NCI-H2171 (cell line): ENCODE measurements around the gene MED12.

Source experiments
- DNase-seq: peaks from one replicate; lab custom pipeline; 2025; lab: John Stamatoyannopoulos, UW

Gene MED12

DNA sequence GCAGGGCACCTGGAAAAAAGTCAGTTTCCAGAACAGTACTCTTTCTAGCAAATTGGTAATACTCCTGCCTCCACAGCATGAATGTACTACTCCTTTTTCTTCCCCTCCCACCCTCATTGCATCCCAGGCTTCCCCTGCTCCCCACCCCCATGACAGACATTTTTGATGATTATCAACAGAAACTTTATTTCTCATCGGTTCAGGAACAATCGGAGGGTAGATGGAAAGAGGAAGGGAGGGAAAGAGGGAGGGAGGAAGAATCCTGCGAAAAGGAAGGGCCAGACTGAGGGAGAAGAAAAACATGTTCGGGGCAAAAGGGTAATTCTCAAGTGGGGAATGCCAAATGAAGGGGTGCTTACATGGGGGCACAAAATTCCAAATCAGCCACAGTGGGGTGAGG is 11.2 kb upstream of the MED12 start:
- DNase-seq = no peak

DNA sequence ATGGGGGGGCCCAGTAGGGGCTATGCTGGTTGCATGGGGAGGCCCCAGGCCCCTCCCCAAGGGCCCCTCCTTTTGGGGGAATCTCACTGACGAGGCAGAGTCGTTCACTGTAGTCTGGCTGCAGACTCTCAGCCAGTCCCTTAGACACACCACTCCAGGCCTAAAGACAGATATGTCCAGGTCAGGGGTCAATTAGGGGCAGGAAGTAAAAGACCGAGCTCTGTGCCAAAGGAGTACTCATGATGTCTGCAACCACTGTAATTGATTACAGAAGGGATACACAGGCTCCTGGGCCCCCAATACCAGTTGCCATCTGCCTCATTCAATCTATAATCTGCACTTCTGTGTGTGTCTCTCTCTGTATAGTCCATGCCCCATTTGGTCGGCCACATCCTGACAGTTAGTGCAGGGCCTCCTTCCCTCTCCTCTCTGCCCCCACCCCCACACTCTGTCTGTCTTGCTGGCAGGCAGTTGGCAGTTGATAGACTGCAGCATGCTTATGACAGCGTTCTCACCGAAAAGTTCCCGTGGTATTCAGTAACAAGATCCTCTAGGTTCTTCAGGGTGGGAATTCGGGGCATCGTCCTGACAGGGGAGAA is 10.5 kb upstream of the MED12 start:
- DNase-seq = no peak

DNA sequence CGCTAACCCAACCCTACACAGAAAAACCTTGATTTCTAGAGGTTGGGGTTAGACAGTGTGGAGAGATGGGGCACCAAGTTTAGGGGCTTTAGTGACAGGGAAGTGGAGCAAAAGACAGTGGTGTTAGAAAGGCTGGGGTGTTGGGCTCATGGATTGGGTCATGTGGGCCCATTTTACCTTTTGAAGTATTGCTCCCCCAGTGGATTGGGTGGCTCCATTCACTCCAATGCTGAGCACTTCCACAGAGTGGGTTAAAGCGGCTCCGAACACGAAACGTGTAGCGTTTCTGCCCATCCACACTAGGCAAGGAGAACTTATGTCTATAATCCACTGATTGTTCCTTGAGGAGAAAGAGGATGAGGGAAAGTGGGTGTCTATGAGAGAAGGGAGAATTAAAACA is 9.3 kb upstream of the MED12 start:
- DNase-seq = no peak

DNA sequence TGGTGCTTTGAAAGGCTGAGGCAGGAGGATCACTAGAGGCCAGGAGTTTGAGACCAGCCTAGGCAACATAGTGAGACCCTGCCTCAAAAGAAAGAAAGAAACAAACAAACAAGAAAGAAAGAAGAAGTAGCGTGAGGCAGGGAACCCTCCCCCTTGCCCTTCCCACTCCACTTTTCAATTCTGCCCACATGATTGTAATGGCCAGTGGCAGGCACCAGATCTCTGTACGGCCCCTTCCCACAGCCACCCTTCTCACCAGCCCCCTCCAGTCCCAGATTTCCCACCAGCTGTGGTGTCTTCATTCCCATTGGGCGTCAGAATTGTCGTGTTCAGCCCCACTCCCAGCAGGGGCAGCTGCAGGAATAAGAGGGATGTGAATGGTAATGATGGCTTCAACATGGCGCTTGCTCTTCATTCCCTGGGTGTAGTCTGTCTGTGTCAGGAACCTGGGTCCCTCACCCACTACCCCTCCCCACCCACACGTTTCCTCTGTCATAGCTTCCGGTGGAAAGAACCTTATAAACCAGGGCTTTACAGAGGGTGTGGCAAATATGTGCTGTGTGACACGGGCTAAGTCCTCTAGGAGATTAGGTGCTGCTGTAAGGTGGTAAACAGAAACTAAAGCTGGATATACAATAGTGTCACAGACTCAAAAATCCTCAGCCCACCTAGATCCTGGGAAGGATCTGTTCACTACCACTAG is 7.1 kb upstream of the MED12 start, which contains the start of gene IL2RG:
Gene IL2RG, minus strand, starts transcription at position 437 of the 703 bp plus-strand sequence. Its CDS starts 38 bp downstream, at position 399.
- DNase-seq = no peak

DNA sequence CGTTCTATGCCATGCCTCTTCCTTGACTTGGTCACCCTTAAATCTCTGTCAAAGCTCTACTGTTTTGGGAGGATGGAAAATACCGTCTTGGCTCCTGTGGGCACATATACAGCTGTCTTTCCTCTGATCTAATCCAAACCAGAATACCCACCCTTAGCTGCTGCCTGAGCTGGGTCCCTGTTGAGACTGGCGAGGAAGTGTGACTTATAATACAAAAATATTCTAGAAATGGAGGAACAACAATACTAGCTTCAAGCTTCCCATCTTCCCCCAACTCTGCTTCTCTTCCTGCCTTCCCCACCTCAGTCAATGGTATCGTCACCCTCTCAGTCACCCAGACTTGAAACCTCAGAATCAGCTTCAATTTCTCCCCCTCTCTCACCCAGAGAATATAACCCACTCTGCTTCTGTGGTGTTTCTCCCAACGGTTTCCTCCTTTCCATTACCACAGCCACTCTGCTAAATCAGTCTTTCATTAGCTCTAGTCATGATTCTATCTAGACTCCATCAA is 6.4 kb upstream of the MED12 start:
- DNase-seq = no peak

DNA sequence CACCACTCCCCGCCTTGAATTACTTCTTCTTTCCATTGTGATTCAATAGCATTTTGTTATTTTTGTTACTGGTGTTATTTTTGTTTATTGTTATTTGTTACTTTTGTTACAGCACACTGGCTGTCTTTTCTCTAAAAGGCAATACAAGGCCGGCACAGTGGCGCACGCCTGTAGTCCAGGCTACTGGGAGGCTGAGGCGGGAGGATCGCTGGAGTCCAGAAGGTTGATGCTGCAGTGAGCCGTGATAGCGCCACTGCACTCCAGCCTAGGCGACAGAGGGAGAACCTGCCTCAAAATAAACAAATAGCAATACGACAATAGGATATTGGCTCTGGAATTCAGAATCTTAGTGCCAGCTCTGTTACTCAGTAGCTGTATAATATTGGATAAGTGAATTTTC is 1.0 kb upstream of the MED12 start:
- DNase-seq = no peak

DNA sequence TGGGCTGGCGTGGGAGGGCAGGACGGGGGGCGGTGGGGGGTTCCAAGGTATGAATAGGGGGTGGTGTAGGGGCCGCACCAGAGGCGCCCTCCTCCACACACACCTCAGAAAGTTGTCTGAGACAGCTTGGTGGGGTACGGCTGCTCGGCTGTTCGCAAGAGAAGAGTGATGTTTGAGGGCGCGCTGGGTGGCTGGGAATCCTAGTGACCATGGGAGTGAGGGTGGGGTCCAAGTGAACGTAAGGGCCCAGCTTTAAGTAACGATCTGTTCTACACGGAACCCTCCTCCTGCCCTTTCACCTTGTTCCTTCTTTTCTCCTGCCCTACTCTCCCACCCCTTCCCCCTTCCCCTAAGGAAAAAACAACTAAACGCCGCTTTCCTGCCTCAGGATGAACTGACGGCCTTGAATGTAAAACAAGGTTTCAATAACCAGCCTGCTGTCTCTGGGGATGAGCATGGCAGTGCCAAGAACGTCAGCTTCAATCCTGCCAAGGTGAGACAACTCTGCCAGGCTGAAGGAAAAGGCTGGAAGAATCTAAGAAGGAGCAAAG is 664 bp downstream of the MED12 start:
- no peak for DNase-seq

DNA sequence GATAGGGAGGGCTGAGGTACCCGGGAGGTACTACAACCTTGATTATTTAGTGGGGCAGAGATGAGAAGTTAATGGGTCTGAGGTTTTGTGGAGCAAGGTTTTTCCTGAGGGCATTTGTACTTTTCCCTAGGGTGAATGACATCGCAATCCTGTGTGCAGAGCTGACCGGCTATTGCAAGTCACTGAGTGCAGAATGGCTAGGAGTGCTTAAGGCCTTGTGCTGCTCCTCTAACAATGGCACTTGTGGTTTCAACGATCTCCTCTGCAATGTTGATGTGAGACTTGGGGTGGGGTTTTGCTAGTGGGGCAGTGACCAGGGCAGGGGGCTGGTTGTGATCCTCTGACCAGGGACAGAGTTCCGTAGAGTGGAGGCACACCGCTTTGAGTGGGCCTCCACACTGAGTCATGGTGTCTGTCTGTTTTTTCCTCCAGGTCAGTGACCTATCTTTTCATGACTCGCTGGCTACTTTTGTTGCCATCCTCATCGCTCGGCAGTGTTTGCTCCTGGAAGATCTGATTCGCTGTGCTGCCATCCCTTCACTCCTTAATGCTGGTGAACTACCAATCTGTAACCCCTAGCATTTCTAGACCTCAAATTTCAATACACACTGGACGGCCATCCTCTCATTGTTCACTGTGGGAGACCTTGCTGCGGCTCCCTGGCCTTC is 9.9 kb downstream of the MED12 start:
- no peak for DNase-seq

DNA sequence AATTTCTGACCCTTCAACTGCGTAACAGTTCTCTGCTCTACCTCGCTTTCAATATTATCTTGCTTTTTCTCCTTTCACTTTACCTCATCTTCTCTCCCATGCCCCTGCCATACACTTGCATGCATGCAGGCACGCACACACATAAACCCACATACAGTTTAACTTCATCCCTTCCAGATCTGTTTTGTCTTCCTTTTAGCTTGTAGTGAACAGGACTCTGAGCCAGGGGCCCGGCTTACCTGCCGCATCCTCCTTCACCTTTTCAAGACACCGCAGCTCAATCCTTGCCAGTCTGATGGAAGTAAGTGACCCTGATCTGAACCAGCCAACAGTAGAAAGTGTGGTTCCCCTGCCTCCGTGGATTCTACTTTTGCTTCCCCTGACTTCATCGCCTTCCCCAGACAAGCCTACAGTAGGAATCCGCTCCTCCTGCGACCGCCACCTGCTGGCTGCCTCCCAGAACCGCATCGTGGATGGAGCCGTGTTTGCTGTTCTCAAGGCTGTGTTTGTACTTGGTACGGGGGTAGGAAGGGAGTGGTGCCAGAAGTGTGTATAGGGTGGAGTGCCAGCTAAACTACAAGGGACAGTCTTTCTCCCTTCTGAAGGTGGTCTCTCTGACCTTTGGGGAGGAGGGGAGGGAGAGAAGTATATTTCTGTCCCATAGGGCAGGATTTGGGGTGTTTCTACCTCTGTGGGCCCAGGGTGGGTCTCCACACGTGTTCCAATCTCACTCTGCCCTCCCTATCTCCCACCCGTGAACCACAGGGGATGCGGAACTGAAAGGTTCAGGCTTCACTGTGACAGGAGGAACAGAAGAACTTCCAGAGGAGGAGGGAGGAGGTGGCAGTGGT is 10.7 kb downstream of the MED12 start:
- peak; percentile 9 for DNase-seq

DNA sequence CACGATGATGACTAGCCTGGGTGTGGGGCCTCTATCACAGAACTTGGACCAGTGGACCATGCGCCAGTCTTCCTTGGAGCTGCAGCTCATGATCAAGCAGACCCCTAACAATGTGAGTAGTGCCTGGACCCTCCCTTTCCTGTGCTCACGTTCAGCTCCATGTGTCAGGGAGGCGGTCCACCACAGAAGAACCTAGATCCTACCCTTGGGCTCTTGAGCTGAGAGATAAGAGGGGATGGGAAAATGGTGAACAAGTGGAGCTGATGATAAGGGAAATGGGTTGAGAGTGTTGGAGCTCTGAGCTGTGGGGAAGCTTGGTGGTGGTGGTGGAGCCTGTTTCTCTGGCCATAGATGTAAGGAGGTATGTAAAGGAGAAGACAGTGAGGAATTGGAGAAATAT is 13.1 kb downstream of the MED12 start:
- no peak for DNase-seq

DNA sequence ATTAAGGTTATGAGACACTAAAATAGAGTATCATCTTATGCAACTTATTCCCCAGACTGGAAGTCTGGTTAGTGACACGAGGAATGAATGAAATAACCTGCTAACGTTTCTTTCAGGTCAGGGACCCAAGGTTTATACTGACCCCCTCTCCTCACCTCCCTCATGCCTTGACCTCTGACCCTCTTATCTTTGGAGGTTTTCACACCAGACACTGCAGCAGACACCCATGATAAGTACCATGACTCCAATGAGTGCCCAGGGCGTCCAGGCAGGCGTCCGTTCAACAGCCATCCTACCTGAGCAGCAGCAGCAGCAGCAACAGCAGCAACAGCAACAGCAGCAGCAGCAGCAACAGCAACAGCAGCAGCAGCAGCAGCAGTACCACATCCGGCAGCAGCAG is 22.0 kb downstream of the MED12 start:
- DNase-seq = no peak

DNA sequence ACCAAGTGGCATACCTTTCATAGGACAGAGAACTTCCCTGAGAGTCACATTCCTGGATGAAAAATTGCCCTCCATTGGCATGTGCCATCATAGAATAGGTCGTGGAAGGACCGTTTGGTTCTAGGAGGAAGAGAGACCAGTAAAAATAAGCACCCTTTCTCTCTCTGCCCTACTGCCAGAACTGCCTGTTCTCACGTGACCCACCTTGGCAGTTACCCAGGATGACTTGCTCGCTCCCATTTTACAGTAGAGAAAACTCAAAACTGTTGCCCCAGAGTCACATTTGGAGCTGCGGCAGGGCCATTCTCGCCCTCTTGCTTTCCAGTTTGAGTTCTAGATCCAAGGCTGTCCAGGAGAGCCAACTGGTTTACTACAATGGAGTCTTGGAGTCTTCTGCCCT is 25.1 kb downstream of the MED12 start:
- no peak for DNase-seq

DNA sequence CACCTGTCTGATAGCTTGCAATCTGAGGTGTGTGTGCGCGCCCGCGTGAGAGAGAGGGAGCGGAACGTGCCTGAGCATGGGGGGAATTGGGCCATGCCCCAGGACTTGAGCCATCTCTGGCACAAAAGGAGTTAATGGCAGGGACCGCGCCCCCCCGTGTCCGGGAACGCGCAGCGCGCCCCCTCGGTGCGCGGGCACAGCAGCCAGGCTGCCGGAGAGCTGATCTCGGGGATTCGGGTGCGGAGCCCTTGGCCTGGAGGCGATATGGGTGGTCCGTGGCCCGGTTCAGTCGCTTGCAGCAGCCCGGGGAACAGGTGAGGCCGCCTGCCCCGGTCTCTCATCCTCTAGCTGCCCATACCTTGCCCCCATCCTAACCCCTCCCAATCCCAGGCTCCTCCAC is 26.3 kb downstream of the MED12 start, which contains the start of gene NLGN3:
Gene NLGN3, plus strand, starts transcription at position 191 of the 400 bp plus-strand sequence. CDS start 2,909 bp downstream, outside the sequence.
- no peak for DNase-seq

DNA sequence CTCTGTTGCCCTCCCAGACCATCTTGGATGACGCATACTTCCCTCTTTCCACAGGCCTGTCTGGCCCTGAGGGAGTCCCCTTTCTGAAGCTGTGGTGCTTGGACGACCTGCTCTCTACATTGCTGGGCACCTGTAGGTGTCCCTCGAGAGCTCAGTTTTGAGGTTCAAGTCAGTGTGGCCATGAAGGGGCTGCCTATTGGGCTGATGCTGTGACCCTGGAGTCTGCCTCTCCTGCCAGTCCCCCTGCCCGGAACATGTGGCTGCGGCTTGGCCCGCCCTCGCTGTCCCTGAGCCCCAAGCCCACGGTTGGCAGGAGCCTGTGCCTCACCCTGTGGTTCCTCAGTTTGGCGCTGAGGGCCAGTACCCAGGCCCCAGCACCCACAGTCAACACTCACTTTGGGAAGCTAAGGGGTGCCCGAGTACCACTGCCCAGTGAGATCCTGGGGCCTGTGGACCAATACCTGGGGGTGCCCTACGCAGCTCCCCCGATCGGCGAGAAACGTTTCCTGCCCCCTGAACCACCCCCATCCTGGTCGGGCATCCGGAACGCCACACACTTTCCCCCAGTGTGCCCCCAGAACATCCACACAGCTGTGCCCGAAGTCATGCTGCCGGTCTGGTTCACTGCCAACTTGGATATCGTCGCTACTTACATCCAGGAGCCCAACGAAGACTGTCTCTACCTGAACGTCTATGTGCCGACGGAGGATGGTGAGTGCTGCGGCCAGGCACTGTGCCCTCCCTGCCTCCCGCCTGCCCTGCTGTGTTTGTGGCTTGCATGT is 29.3 kb downstream of the MED12 start:
- no peak for DNase-seq

DNA sequence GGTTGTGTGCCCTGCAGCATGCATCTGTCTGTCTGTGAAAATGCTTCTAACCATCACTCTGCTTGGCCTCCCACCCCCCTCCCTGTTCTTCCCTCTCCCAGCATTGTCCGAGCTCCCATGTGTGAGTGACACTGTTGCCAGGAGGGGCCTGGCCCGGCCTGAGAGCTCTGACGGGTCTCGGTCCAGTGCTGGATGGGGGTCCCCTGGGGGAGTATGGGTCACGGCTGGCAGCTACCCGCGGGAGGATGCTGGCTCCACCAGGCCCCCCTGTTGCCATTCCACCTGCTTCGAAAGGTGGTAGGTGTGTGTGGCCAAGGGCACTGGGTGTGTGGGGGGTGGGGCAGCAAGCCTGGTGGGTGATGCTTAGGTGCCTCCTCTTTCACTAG is 29.9 kb downstream of the MED12 start:
- DNase-seq = no peak

DNA sequence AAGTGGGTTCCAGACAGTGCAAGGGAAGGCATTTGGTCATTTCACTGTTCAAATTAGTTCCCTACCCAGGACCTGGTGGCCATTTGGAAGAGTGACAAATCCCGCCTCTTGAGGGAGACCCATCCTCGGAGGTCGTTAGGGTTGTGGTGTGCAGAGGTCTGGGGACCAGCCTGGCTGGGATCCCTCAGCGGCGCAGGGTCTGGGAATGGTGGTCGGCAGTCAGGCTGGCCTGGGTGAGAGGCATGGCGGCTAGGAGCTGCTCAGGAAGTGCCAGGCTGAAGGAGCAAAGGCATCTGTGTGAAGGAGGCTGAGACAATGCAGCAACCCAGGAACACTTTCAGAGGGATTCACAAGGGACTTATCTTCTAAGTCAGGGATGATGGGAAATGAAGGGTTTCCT is 33.0 kb downstream of the MED12 start:
- DNase-seq = no peak

DNA sequence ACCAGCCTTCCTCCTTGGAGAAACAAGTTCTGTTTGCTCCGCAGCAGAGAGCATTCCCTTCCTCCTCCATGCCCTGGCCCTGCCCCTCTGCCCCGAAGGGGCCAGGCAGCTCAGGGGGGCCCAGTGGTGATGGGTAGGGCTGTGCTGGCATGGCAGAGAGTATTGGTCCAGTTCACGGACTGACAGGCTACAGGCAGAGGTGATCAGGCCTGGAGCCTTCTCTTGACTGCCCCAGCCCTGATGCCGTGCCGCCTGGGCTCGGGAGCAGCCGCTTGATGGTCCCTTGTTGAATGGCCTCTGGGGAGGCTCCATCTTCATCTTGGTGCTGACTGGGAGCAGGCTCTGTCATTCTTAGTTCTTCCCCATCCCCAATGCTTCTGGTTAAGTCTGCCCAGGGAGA is 35.8 kb downstream of the MED12 start:
- no peak for DNase-seq

DNA sequence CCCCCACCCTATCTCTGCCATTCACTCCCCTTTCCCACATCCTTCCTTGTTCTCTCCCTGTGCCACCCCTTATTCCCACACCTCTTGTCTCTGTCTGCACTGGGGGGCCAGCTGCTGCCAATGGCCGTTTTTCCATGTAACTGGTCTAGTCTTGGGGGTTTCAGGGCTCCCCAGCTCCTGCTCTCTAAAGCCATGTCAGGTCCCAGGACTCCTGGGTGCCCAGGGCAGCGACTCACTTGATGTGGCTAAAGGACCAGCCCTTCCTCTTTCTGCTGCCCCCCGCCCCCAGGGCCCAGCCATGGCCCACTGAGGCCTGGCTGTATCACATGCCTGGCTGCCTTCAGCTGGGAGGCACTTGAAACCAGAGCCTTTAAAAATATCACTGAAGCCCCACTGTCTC is 36.2 kb downstream of the MED12 start:
- DNase-seq = no peak

DNA sequence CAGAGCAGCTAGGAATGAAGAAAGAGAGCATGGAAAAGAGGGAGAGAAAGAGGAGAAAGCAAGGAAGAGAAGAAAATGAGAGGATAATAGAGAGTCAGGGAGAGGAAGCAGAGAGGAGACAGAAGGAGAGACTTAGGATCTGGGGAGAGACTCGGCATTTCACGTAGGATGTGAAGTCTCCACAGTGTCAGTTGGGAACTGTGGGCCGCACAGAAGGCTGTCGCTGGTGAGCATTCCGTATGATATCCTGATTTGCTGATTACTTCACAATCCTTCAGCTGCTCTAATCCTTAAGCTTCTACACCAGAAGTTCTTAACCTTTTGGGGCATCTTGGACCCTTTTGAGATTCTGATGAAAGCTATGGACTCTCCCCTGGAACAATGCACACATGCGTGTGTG is 40.2 kb downstream of the MED12 start:
- no peak for DNase-seq

DNA sequence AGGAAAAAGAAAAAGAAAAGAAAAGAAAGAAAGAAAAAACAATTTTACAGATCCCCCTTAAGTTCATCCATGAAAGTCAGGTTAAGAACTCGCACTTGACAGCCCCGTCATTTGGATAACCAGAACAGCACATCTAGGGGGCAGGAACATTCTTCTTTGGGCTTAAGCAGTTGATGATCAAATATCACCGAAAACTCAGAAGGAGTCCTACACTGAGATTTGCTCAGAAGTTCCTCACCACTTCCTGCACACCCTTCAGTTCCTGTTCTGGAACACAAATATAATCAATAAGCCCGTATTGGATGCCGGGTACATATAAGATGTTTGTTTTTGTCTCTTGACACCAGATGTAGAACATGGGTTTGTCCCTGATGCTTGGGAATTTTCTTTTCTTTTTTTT is 40.9 kb downstream of the MED12 start:
- DNase-seq = no peak

DNA sequence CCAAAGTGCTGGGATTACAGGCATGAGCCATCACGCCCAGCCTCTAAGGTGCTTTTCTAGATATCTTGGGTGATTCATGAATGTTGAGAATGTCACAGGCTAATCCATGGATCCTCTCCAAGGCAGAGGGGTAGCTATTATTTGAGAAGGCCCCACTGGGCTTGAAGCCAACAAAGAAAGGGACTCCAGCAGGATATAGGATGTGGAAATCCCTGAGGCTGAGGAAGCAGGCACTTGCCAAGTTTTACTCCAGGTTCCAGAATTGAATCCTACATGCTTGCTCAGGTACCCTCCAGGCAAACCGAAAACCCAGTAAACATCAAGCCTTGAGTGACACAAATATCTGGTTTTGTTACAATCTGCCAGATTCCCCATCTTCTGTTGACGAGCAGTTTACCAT is 42.1 kb downstream of the MED12 start:
- no peak for DNase-seq
